Nephron (organoid): ENCODE measurements around the gene GGTLC3.
"Not testable (repeated sequence)": the region's sequence is repeated elsewhere in the genome, so short reads cannot be mapped to it uniquely, and the experiment has no call there.

Source experiments
- H3K27ac Mint-ChIP-seq, 3 experiments: 2 replicates each; pipeline ENCODE4 v1.8.0; 2020; ENCODE audit warnings: mixed read lengths in 3 of 3, mild to moderate bottlenecking in 2 of 3, moderate library complexity in 1 of 3
- H3K27me3 Mint-ChIP-seq: 2 replicates; pipeline ENCODE4 v1.8.0; 2021; ENCODE audit warnings: low read depth, mild to moderate bottlenecking, moderate library complexity, mixed read lengths
- H3K36me3 Mint-ChIP-seq: 2 replicates; pipeline ENCODE4 v1.8.0; 2020; ENCODE audit warnings: low read depth, mixed read lengths
- H3K4me1 Mint-ChIP-seq: 2 replicates; pipeline ENCODE4 v1.8.0; 2020; ENCODE audit warnings: mixed read lengths
- H3K4me3 Mint-ChIP-seq, 3 experiments: 2 replicates each; pipeline ENCODE4 v1.8.0; 2020; ENCODE audit warnings: mild to moderate bottlenecking in 3 of 3, mixed read lengths in 3 of 3, moderate library complexity in 2 of 3
- H3K9me3 Mint-ChIP-seq: 2 replicates; pipeline ENCODE4 v1.8.0; 2020; ENCODE audit warnings: mixed read lengths

GGTLC3 gene

DNA sequence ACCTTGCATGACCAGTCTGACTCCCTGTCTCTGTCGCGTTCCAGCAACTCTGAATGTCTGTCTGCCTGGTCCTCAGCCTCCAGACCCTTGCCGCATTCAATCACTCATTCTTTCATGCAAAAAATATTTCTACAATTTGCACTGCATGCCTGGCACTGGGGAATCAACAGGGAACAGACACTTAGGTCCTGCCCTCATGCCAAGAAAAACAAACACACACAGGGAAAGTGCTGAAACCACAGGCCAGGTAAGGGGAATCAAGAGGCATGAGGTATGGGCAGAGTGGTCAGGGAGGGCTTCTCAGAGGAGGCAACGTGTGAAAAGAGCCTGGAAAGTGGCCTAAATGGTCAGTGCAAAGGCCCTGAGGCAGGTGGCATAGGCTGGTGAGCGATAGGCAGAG is at the start of gene GGTLC3:
Gene GGTLC3 (minus strand): TSS at position 101 of the 400 bp plus-strand sequence. CDS start 264 bp downstream, outside the sequence.
- not testable (repeated sequence) for H3K9me3 Mint-ChIP-seq, H3K4me3 Mint-ChIP-seq, H3K36me3 Mint-ChIP-seq, H3K4me1 Mint-ChIP-seq, H3K27ac Mint-ChIP-seq, H3K27me3 Mint-ChIP-seq

DNA sequence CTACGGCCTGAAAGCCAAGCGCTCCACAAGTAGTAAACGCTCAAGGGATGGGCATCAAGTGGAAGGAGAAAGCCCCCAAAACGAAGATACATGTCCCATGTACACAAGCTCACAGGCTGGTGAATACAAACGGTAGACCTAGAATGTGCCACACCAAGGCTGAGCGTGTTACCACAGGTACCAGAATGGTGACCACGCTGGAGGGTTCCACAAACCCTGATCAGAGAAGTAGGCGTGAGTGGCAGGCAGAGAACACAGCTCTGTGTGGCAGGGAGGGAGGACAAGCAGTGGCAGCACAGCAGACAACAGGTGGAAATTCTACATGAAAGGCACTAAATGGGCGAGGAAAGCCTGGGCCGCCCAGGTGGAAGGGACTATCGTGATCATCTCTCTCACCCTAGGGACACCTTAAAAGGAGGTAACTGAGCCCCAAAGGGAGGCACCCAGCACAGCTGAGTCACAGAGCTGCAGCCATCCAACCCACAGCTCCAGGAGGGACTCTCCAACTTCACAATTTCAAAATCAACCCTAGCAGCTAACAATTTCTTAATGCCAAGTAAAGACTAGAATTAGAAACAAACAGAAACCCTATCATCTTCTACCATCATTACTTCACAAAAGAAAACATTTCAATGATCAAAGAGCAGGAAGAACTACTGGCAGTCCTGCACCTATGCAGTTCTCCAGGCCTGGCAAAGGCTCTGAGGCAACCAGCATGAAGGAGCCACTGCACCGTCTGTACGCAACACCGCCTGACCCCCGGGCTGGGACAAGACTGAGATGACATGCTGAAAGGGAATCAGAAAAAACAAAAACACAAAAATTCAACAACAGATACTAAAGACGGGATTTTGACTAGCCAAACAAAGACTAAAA is 42.4 kb upstream of the GGTLC3 start:
- not testable (repeated sequence) for H3K9me3 Mint-ChIP-seq, H3K36me3 Mint-ChIP-seq, H3K27ac Mint-ChIP-seq, H3K4me1 Mint-ChIP-seq, H3K27me3 Mint-ChIP-seq, H3K4me3 Mint-ChIP-seq

DNA sequence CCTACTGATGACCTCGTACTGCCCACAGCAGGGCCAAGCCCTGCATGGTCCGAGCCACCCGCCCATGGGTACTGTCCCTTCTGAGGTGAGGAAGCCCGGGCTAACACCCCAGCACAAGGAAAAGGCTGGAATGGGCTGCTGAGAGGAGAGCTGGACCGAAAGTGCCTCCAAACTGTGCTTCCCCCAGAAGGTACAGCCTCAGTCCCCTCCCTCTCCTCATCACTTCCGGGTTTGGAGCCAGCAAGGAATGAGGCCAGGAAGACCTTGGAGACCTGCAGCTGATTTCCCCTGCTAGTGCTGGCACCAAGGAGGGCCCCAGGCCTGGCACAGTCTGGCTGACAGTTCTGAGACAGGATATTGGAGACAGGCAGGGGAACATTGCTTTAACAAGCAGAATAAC is 41.0 kb upstream of the GGTLC3 start:
- H3K4me3 Mint-ChIP-seq, H3K27ac Mint-ChIP-seq, H3K4me1 Mint-ChIP-seq, H3K27me3 Mint-ChIP-seq, H3K36me3 Mint-ChIP-seq, H3K9me3 Mint-ChIP-seq: not testable (repeated sequence)

DNA sequence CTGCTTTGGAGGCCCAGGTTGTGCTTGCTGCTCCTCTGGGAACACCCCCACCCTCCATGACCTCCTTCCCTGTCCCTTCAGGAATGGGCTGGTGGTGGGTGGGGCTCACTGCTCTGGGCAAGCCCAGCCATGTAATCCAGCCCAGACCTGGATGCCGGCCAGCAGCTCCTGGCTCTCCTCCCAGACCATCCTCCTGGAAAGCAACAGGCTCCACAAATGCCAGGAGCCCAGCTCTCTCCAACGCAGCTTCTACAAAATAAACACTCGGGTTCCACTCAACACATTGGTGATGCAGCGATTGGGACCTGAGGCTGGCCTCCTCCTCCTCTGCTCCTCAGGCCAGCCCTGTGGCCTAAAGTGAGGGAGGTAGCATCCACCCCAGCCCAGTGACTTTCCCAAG is 40.6 kb upstream of the GGTLC3 start:
- H3K4me3 Mint-ChIP-seq, H3K27me3 Mint-ChIP-seq, H3K36me3 Mint-ChIP-seq, H3K27ac Mint-ChIP-seq, H3K4me1 Mint-ChIP-seq, H3K9me3 Mint-ChIP-seq: not testable (repeated sequence)

DNA sequence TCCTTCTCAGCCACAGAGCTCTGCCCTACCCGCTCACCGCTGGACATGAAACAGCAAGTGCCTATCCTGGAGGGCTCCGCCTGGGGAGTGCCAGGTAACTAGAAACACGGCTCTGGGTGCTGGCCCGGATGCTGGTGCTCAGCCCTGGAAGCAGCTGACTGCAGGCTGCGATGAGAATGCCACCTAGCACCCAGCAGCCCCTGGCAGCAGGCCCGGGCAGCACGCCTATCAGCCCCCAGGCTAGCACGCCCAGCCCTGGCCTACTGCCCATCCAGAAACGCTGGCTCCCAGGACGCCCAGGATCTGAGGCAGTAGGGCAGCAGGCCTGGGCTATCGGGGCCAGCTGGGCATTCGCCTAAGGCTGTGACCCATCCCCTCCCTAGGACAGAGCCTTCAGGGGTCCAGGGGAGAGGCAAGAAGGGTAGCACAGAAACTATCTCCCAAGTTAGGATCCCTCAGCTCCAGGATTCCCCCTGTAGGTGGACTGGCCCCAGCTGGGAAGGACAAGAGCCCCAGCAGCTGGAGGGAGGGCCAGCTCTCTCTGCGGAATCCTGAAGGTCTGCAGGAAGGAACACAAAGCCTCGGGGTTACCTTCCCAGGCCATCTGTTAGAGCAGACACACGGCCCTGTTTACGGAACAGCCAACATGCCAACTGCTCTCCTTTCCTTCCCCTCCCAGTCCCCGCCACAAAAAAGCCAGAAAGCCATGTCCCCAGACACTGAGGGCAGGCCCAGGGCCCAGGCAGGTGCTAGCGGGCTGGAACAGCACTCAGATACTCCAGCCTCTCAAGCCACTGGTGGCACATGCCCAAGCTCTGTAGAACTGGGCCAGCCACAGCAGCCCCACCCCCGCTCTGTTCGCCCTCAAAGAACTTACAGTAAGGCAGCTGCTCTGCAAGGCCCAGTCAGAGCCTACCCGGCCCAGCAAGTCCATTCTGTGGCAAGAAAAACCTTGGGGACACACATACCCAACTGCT is 36.6 kb upstream of the GGTLC3 start:
- H3K4me1 Mint-ChIP-seq, H3K27ac Mint-ChIP-seq: not testable (repeated sequence)

DNA sequence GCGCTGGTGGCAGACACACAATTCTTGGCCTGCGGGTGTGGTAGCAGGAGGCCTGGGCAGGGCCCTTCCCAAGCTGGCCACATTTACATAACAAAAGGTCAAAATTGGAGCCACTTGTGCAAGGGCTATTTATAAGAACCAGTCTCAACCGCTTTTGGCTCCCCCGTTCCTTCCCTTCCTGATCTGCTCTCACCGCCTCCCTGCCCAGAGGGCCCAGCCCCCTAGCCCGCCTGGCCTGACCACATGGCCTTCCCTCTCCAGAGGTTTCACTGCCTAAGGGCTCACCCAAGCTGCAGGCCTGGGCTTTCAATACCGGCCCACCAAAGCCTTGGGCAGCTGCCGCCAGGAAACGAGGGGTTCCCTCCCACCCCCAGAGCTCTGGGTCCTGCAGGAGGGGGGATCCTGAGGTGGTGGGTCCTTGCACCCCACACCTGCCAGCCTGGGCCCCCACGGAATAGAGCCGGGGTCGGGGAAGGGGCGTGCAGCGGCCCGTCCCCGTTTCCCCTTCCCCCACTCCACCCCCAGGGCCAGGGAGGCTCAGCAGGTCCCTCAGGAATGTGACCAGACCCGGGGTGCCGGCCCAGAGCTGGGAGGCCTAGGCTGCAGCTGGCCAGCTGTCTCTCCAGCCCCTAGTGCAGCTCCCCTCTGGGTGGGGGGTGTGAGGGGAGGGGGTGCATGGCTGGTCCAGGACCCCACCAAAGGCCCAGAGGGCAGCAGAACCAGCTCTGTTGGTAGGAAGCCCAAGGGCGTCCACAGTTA is 35.1 kb upstream of the GGTLC3 start:
- not testable (repeated sequence) for H3K27ac Mint-ChIP-seq, H3K27me3 Mint-ChIP-seq, H3K36me3 Mint-ChIP-seq, H3K4me1 Mint-ChIP-seq, H3K4me3 Mint-ChIP-seq, H3K9me3 Mint-ChIP-seq

More for the DNA sequence above, 36.6 kb upstream of the GGTLC3 start:
- H3K4me3 Mint-ChIP-seq, H3K27me3 Mint-ChIP-seq, H3K9me3 Mint-ChIP-seq, H3K36me3 Mint-ChIP-seq: not testable (repeated sequence)

DNA sequence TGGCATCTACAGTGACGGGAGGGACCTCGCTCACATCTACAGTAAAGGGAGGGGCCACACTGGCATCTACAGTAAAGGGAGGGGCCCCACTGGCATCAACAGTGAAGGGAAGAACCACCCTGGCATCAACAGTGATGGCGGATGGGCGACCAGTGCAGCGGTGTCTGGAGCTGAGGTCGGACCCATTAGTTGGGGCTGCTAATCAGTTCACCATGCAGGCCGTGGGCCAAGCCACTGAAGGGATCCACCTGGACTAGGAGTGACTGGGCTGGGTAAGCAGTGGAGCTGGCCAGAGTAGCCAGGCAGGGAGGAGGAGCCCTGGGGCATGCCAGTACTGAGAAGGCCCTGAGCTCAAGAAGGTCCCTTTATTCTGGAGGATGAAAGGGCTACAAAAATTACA is 33.1 kb upstream of the GGTLC3 start:
- H3K27me3 Mint-ChIP-seq, H3K36me3 Mint-ChIP-seq, H3K27ac Mint-ChIP-seq, H3K9me3 Mint-ChIP-seq, H3K4me1 Mint-ChIP-seq, H3K4me3 Mint-ChIP-seq: not testable (repeated sequence)

DNA sequence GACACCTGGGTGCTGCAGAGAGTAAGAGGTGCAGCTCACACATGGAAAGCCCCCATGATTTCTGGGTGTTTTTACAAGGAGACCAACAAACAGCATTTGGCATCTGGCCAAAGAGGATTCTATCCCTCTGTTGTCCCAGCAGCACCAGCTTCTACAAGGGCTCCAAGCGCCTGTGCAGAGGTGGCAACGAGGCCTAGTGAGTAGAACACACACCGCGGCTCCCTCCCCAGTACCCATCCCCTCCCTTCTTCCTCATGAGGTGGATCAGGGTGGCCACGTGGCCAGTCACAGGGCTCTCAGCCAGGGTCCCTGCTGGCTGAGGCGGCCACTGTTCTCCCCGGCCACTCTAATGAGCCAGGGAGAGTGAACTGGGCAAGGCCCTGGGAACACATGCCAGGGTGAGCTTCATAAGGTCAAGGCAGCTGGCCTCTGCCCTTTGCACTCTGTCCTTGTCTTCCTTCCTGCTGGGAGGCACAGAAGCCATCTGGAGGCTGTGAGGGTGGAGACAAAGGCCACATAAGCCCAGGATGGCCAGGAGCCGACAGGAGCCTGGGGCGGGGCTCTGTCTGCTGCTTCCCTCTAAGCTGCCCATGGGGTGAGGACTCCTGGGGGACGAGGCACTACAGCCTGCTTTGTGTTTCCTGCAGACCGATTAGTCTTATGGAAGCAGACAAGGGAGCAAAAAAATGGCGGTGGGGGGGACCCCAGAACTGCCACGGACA is 31.7 kb upstream of the GGTLC3 start:
- H3K9me3 Mint-ChIP-seq, H3K27me3 Mint-ChIP-seq, H3K4me3 Mint-ChIP-seq, H3K4me1 Mint-ChIP-seq, H3K27ac Mint-ChIP-seq, H3K36me3 Mint-ChIP-seq: not testable (repeated sequence)

DNA sequence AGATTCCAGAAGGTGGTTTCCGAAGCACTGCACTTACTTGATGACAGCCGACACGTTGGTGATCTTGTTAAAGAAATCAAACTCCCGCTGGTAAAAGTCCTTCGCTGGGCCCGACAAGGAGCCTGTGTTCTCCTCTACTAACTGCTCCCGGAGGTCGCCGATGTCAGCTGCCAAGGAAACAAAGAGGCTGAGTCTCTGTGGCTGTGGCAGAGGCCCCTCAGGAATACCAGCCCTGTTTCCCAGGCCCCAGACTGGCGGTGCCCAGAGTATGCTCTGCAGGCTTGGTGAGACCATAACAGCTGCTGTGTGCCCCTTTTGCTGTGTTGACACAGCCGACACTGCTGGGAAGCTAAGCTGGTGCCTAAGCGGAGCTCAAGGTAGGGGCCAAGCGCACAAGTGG is 26.7 kb upstream of the GGTLC3 start:
- H3K36me3 Mint-ChIP-seq, H3K27ac Mint-ChIP-seq, H3K4me1 Mint-ChIP-seq, H3K27me3 Mint-ChIP-seq, H3K4me3 Mint-ChIP-seq, H3K9me3 Mint-ChIP-seq: not testable (repeated sequence)

DNA sequence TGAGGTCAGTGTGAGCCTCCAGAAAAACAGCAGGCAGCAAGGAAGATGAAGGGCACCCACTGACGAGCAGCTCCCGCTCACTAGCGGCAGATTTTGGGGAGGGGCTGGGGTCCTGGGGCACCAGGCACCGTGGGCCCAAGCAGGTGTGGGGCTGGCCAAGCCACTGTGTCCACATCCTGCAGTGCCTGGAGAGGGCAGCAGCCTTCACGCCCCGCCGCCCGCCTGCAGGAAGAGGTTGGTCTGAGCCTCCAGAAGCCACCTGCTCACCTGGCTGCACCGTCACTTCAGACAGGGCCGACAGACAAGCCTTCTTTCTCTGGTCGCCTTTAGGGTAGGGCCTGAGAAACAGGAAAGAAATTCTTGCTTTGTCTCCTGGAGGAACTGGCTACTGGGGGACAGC is 25.4 kb upstream of the GGTLC3 start:
- H3K36me3 Mint-ChIP-seq, H3K9me3 Mint-ChIP-seq, H3K27me3 Mint-ChIP-seq, H3K27ac Mint-ChIP-seq, H3K4me3 Mint-ChIP-seq, H3K4me1 Mint-ChIP-seq: not testable (repeated sequence)

DNA sequence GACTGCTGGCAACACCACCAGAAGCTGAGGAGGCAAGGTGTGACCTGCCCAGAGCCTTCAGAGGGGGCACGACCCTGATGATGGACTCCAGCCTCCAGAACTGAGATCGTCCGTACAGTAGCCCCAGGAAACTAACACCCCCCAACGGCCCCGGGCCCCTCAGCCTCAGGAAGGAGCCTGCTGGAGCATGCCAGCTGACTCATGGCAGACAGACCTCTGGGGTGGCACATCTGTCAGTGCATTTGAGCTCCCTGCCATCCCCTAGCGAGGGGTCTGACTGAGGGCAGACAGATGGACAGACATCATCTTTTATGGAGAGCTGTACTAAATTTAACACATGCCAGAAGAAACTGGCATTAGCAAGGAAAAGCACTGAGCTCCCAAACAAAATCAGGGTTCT is 22.0 kb upstream of the GGTLC3 start:
- H3K27ac Mint-ChIP-seq, H3K4me1 Mint-ChIP-seq, H3K36me3 Mint-ChIP-seq, H3K9me3 Mint-ChIP-seq, H3K4me3 Mint-ChIP-seq, H3K27me3 Mint-ChIP-seq: not testable (repeated sequence)

DNA sequence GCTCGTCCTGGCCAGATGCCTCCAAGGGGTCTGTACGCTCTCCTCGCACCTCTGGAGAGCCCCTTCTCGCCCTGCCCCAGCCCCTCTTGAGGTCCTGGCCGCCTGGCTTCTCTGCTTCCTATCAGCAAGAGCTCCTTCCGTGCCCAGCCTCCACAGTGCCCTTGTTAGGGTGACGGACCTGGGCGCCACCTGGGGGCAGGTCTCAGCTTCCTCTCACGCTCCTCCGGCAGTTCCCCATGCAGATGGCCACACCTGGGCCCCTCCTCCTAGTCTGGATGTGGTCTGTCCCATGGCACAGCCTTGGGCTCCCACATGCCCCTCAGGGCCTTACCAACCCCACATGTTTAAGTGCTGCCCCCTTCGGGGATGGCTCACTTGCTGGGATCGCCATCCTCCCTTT is 16.4 kb upstream of the GGTLC3 start:
- not testable (repeated sequence) for H3K27ac Mint-ChIP-seq, H3K9me3 Mint-ChIP-seq, H3K27me3 Mint-ChIP-seq, H3K36me3 Mint-ChIP-seq, H3K4me1 Mint-ChIP-seq, H3K4me3 Mint-ChIP-seq

DNA sequence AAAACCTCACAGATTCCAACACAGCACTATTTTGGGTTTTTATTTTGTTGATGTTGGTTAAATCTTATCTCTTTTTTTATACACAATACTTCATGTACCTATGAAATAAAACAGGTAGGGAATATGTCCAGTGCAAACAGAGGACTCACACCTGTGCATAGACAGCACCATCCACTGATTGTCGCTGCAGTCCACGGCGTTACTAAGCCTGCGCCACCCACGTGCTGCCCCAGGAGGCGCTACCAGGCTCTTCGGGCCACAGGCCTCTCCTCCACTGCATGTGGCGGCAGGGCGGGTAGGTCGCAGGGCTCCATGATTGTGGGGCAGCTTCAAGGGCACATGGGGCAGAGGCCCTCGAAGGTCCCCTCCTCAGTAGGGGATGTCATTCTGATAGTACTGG is 15.7 kb upstream of the GGTLC3 start:
- not testable (repeated sequence) for H3K9me3 Mint-ChIP-seq, H3K27me3 Mint-ChIP-seq, H3K4me3 Mint-ChIP-seq, H3K27ac Mint-ChIP-seq, H3K4me1 Mint-ChIP-seq, H3K36me3 Mint-ChIP-seq

DNA sequence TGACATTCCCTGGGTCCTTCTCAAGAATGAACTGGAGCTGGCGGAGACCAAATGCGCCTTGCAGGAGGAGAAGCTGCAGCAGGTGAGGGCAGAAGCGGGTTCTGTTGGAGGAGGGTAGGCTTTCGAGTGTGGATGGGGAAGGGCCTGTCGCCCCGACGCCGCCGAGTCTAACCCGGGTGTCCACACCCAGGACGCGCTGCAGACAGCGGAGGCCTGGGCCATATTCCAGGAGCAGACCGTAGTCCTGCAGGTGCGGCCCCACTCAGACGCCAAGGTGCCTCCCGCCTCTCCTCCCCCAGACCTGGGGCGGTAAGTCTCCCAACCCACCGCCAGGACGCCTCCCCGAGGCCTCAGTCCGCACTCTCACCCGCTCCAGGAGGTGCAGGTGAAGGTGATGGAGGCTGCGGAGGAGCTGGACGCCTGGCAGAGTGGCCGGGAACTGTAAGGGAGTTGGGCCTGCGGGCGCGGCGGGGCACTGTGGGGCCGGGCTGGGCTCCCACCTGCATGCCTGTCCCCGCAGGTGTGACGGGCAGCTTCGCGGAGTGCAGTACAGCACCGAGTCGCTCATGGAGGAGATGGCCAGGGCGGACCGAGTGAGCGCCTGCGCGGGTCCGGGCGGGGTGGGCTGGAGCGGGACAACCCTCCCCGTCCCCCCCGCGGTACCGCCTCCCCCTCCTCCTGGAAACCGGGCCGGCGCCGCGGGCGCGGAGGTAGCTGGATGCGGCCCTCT is 11.6 kb upstream of the GGTLC3 start:
- not testable (repeated sequence) for H3K27me3 Mint-ChIP-seq, H3K4me1 Mint-ChIP-seq, H3K9me3 Mint-ChIP-seq, H3K36me3 Mint-ChIP-seq, H3K27ac Mint-ChIP-seq, H3K4me3 Mint-ChIP-seq
